Measurements from ENCODE around the gene GRIK3.

GRIK3 gene

DNA sequence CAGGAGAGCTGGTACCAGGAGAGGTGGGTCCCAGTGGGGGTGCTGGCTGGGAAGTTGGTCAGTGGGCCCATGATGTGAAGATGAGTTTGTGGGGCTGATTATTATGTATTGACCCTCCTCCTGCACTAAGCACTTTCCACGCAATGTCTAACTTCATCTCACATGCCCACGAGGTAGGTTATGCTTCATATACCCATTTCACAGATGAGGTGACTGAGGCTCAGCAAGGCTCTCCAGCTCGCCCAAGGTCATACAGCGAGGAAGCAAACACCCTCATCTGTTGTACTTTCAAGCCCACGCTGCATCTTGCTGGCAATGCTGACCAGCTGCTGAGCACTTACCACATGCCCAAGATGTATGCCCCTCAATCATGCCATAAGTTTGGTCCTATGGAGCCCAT, 175.8 kb downstream of the GRIK3 start:
- no peak for DNase-seq (ENCODE audit: low spot score)
- no peak overlapping the region for H3K27ac ChIP-seq
- ChIA-PET POLR2A (ENCODE audit: low non-redundant PET) (no interaction called here), CTCF (no interaction called here)
- TF ChIP-seq, protein P1, sequence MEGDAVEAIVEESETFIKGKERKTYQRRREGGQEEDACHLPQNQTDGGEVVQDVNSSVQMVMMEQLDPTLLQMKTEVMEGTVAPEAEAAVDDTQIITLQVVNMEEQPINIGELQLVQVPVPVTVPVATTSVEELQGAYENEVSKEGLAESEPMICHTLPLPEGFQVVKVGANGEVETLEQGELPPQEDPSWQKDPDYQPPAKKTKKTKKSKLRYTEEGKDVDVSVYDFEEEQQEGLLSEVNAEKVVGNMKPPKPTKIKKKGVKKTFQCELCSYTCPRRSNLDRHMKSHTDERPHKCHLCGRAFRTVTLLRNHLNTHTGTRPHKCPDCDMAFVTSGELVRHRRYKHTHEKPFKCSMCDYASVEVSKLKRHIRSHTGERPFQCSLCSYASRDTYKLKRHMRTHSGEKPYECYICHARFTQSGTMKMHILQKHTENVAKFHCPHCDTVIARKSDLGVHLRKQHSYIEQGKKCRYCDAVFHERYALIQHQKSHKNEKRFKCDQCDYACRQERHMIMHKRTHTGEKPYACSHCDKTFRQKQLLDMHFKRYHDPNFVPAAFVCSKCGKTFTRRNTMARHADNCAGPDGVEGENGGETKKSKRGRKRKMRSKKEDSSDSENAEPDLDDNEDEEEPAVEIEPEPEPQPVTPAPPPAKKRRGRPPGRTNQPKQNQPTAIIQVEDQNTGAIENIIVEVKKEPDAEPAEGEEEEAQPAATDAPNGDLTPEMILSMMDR (conservative IDR thresholded peaks at IDR 0.05; ENCODE audit: low read depth) = no peak

GRCh38 chr1:36857754-36858153, 176.6 kb downstream of the GRIK3 start:
- POLR2A ChIA-PET (ENCODE audit: low non-redundant PET) = no interaction called here
- H3K27ac ChIP-seq = no peak overlapping the region
- DNase-seq (ENCODE audit: low spot score) = no peak
- CTCF ChIA-PET = no interaction called here
- TF ChIP-seq, protein P1 (conservative IDR thresholded peaks at IDR 0.05; ENCODE audit: low read depth) = no peak

GRCh38 chr1:36855699-36856494, 178.4 kb downstream of the GRIK3 start:
- CTCF ChIA-PET = no interaction called here
- POLR2A ChIA-PET (ENCODE audit: low non-redundant PET) = no interaction called here
- DNase-seq (ENCODE audit: low spot score) = no peak
- TF ChIP-seq, protein P1 (conservative IDR thresholded peaks at IDR 0.05; ENCODE audit: low read depth) = no peak
- no peak overlapping the region for H3K27ac ChIP-seq

- CTCF ChIA-PET = no interaction called here
- POLR2A ChIA-PET (ENCODE audit: low non-redundant PET) = no interaction called here
- TF ChIP-seq, protein P1 (conservative IDR thresholded peaks at IDR 0.05; ENCODE audit: low read depth) = no peak
- no peak for DNase-seq (ENCODE audit: low spot score)
- H3K27ac ChIP-seq = no peak overlapping the region
These were observed 180.7 kb downstream of the GRIK3 start for GRCh38 chr1:36853638-36854037.

GRCh38 chr1:36852586-36852985, 181.7 kb downstream of the GRIK3 start:
- ChIA-PET CTCF (no interaction called here), POLR2A (ENCODE audit: low non-redundant PET) (no interaction called here)
- TF ChIP-seq, protein P1 (conservative IDR thresholded peaks at IDR 0.05; ENCODE audit: low read depth) = no peak
- DNase-seq (ENCODE audit: low spot score) = no peak
- H3K27ac ChIP-seq = no peak overlapping the region

- no peak for DNase-seq (ENCODE audit: low spot score)
- no peak overlapping the region for H3K27ac ChIP-seq
- CTCF ChIA-PET = no interaction called here
- TF ChIP-seq, protein P1 (conservative IDR thresholded peaks at IDR 0.05; ENCODE audit: low read depth) = no peak
- POLR2A ChIA-PET (ENCODE audit: low non-redundant PET) = no interaction called here
These were observed 182.7 kb downstream of the GRIK3 start for GRCh38 chr1:36851595-36851994.
